SK-N-SH (cell line): Measurements from ENCODE around the gene ANO10. TPM values are rescaled to one million over a fixed set of nuclear protein-coding genes. Genes with fewer than 3 reads are reported as not detected.
"Not testable (repeated sequence)": the region's sequence is repeated elsewhere in the genome, so short reads cannot be mapped to it uniquely, and the experiment has no call there.

Experiments used
- CTCF ChIA-PET: fragments of 300-600, 350-600 bp; formaldehyde crosslinking; extraction: SDS; loops from one replicate; lab custom pipeline; 2021; lab: Yijun Ruan, JAX
- POLR2A ChIA-PET: fragments of 350-600 bp; sonication (Branson Sonifier 250); formaldehyde crosslinking; extraction: SDS; loops from one replicate; lab custom pipeline; 2020; ENCODE audit warnings: antibody characterized with exemption, inconsistent platforms; lab: Yijun Ruan, JAX
- DNase-seq: peaks from one replicate; pipeline ENCODE4 v3.0.0; 2012
- H2AFZ ChIP-seq: fragments of 200-600 bp; sonication (generic); 2 replicates; pipeline ENCODE4 v1.8.1; 2016; ENCODE audit warnings: antibody characterized with exemption, mild to moderate bottlenecking, low read depth
- H3F3A ChIP-seq: fragments of 200-600 bp; sonication (generic); replicated peaks from 2 replicates; pipeline ENCODE3; 2016; ENCODE audit warnings: antibody characterized with exemption, mild to moderate bottlenecking; ENCODE audit not compliant: insufficient read depth
- H3K27ac ChIP-seq, 2 experiments: fragments of 200-500 bp in 1 of 2; fragments of 200-600 bp in 1 of 2; sonication (Bioruptor generic) in 1 of 2; sonication (generic), shearing (Covaris generic) in 1 of 2; 2 replicates each; pipeline versions ENCODE4 v1.5.1 to v1.6.1; 2014 to 2016; ENCODE audit warnings: low read depth in 2 of 2, inconsistent platforms in 1 of 2, low read length in 1 of 2, mild to moderate bottlenecking in 1 of 2, mixed read lengths in 1 of 2
- H3K27me3 ChIP-seq: fragments of 200-600 bp; sonication (generic), shearing (Covaris generic); 2 replicates; pipeline ENCODE4 v1.6.1; 2016; ENCODE audit warnings: mixed run types; ENCODE audit not compliant: insufficient read depth
- H3K36me3 ChIP-seq, 2 experiments: fragments of 200-500 bp in 1 of 2; fragments of 200-600 bp in 1 of 2; sonication (Bioruptor generic) in 1 of 2; sonication (generic) in 1 of 2; replicated peaks in 1 of 2; 2 replicates each; pipeline versions ENCODE3 to v1.5.1; 2014 to 2016; ENCODE audit warnings: low read length in 1 of 2, mild to moderate bottlenecking in 1 of 2; ENCODE audit not compliant: insufficient read depth in 2 of 2, control insufficient read depth in 1 of 2
- H3K4me1 ChIP-seq, 2 experiments: fragments of 200-500 bp in 1 of 2; fragments of 200-600 bp in 1 of 2; sonication (Bioruptor generic) in 1 of 2; sonication (generic), shearing (Covaris generic) in 1 of 2; 2 replicates each; pipeline versions ENCODE4 v1.5.1 to v1.6.1; 2014 to 2016; ENCODE audit warnings: low read depth in 1 of 2, low read length in 1 of 2, mixed run types in 1 of 2; ENCODE audit not compliant: insufficient read depth in 2 of 2, control insufficient read depth in 1 of 2
- H3K4me2 ChIP-seq: fragments of 200-600 bp; sonication (generic), shearing (Covaris generic); 2 replicates; pipeline ENCODE4 v1.6.1; 2017; ENCODE audit warnings: mixed run types
- H3K4me3 ChIP-seq, 2 experiments: fragments of 200-500 bp in 1 of 2; fragments of 200-600 bp in 1 of 2; sonication (Bioruptor generic) in 1 of 2; sonication (generic), shearing (Covaris generic) in 1 of 2; 2 replicates each; pipeline versions ENCODE4 v1.5.1 to v1.8.1; 2014 to 2016; ENCODE audit warnings: low read depth in 2 of 2, inconsistent platforms in 1 of 2, low read length in 1 of 2, mild to moderate bottlenecking in 1 of 2, mixed read lengths in 1 of 2, moderate library complexity in 1 of 2
- H3K79me2 ChIP-seq: fragments of 200-600 bp; sonication (generic); 2 replicates; pipeline ENCODE4 v1.8.1; 2017; ENCODE audit warnings: mild to moderate bottlenecking; ENCODE audit not compliant: insufficient read depth
- H3K9ac ChIP-seq: fragments of 200-600 bp; sonication (generic); 2 replicates; pipeline ENCODE4 v1.6.1; 2017; ENCODE audit warnings: mixed run types
- H3K9me2 ChIP-seq: fragments of 200-600 bp; sonication (generic); 2 replicates; pipeline ENCODE4 v1.6.1; 2017; ENCODE audit warnings: mixed run types
- H3K9me3 ChIP-seq: fragments of 200-600 bp; sonication (generic); 2 replicates; pipeline ENCODE4 v1.6.1; 2017; ENCODE audit warnings: mixed run types, mild to moderate bottlenecking, moderate library complexity
- H4K20me1 ChIP-seq: fragments of 200-600 bp; sonication (generic); 2 replicates; pipeline ENCODE4 v1.6.1; 2017; ENCODE audit warnings: mild to moderate bottlenecking, mixed run types; ENCODE audit not compliant: insufficient read depth
- EZH2phosphoT487 ChIP-seq: fragments of 200-600 bp; sonication (generic); IDR thresholded peaks from 2 replicates; pipeline ENCODE4 v1.6.1; 2017; ENCODE audit warnings: low read depth, mixed run types, mild to moderate bottlenecking, antibody characterized with exemption, moderate library complexity, borderline replicate concordance
- FOXM1 ChIP-seq: IDR thresholded peaks from 2 replicates; pipeline ENCODE4 v1.4.0; 2012; ENCODE audit warnings: low read depth, mild to moderate bottlenecking
- GABPA ChIP-seq: IDR thresholded peaks from 2 replicates; pipeline ENCODE4 v1.4.0; 2012; ENCODE audit warnings: low read depth, mild to moderate bottlenecking
- JUND ChIP-seq: IDR thresholded peaks from 2 replicates; pipeline ENCODE4 v1.4.0; 2012
- MAX ChIP-seq: IDR thresholded peaks from 2 replicates; pipeline ENCODE4 v1.4.0; 2012; ENCODE audit warnings: low read depth
- MEF2A ChIP-seq: IDR thresholded peaks from 2 replicates; pipeline ENCODE4 v1.4.0; 2012; ENCODE audit warnings: low read depth, borderline replicate concordance
- NRF1 ChIP-seq: IDR thresholded peaks from 2 replicates; pipeline ENCODE4 v1.6.1; 2012; ENCODE audit warnings: low read depth, mild to moderate bottlenecking, low read length
- RCOR1 ChIP-seq: fragments of 150-350 bp; IDR thresholded peaks from 2 replicates; pipeline ENCODE4 v1.6.1; 2017; ENCODE audit warnings: antibody characterized with exemption, low read length
- REST ChIP-seq: IDR thresholded peaks from 2 replicates; pipeline ENCODE4 v1.6.1; 2012; ENCODE audit warnings: mild to moderate bottlenecking, low read depth, low read length, moderate library complexity
- RXRA ChIP-seq: IDR thresholded peaks from 2 replicates; pipeline ENCODE4 v1.4.0; 2012; ENCODE audit warnings: low read depth, mild to moderate bottlenecking, borderline replicate concordance
- SIN3A ChIP-seq: IDR thresholded peaks from 2 replicates; pipeline ENCODE4 v1.6.1; 2012; ENCODE audit warnings: low read depth, mild to moderate bottlenecking, low read length, moderate library complexity, borderline replicate concordance
- TAF1 ChIP-seq: IDR thresholded peaks from 2 replicates; pipeline ENCODE4 v1.6.1; 2012; ENCODE audit warnings: low read depth, mild to moderate bottlenecking, low read length, moderate library complexity, borderline replicate concordance
- TEAD4 ChIP-seq: IDR thresholded peaks from 2 replicates; pipeline ENCODE4 v1.4.0; 2012; ENCODE audit warnings: mild to moderate bottlenecking, borderline replicate concordance; ENCODE audit not compliant: insufficient read depth
- USF1 ChIP-seq: IDR thresholded peaks from 2 replicates; pipeline ENCODE4 v1.4.0; 2012; ENCODE audit warnings: low read depth, borderline replicate concordance
- WGBS: methylation state at CpG from one replicate; pipeline ENCODE4 v1.1.6; 2017; ENCODE audit warnings: low lambda C conversion rate; 5-methylcytosine and 5-hydroxymethylcytosine counted together
- polyA plus RNA-seq, 3 experiments: library from polyadenylated mRNA; depleted of rRNA; stranded (reverse); fragments of >200 nt; gene quantifications; 2 replicates each; pipeline ENCODE4 v1.2.3, GENCODE V29; 2012
- TF ChIP-seq, protein P1 (sequence below): fragments of 150-350 bp; IDR thresholded peaks from 2 replicates; pipeline ENCODE4 v1.6.1; 2017; ENCODE audit warnings: antibody characterized with exemption, low read length, low read depth, borderline replicate concordance

The ANO10 gene
- polyA plus RNA-seq, 1 of the 3 experiments (the other 2 are of a cell fraction): 16.8 TPM

DNA sequence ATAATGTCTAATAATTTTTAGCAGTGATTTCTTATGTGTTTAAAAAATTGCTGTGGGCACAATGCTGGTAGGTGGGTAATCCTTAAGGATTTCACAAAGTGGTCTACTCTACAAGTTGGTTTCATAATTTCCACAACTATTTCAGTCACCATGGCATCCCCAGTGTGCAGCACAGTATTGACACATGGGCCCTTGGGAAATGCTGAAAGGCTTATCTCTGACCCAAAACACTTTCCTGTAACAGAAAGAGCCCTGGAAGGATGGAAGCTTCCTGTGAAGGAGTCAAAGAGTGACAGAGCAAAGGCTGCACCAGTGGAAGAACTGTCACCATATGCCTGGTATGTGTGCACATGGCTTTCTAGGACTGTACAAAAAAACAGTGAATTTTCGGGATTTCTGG is 153.7 kb downstream of the ANO10 start (continued):
- TF ChIP-seq FOXM1: no peak

DNA sequence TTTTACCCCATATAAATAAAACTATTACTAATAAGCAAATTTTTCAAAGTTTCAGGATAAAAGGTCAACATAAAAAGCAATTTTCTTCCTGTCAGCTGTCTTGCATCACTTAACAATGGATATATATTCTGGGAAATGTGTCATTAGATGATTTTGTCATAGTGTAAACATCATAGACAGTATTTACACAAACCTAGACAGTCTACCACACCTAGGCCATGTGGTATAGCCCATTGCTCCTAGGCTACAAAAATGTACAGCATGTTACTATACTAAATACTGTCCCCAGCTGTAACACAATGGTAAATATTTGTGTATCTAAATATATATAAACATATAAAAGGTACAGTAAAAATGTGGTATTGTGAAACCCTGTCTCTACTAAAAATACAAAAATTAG is 156.7 kb downstream of the ANO10 start:
- ChIA-PET POLR2A (no interaction called here), CTCF (no interaction called here)

DNA sequence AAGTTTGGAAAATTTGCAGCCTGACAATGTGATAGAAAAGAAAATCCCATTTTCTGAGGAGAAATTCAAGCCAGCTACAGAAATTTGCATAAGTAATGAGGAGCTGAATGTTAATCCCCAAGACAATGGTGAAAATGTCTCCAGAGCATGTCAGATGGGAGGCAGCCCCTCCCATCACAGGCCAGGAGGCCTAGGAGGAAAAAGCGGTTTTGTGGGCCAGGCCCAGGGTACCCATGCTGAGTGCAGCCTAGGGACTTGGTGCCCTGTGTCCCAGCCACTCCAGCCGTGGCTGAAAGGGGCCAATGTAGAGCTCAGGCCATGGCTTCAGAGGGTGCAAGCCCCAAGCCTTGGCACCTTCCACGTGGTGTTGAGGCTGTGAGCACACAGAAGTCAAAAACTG is 159.2 kb downstream of the ANO10 start:
- DNase-seq, H3K4me1 ChIP-seq, H3K79me2 ChIP-seq, H3K4me2 ChIP-seq, H3K36me3 ChIP-seq, H3K9ac ChIP-seq, H3K27ac ChIP-seq, H3K27me3 ChIP-seq, H3F3A ChIP-seq, H3K9me2 ChIP-seq, H3K4me3 ChIP-seq, H4K20me1 ChIP-seq, POLR2A ChIA-PET, H2AFZ ChIP-seq, H3K9me3 ChIP-seq: not testable (repeated sequence)
- CTCF ChIA-PET: interaction anchor here (1.9 kb wide), 1 partner anchor 16 kb away, joined by 4 read pairs; no protein-coding TSS in a partner anchor
- no CpG with 5 or more reads among the region's 3 CpGs for WGBS

More for the DNA sequence above, 156.7 kb downstream of the ANO10 start:
- no peaks in the 10 kb centered on the region for H3K27me3 ChIP-seq
- no peak for TF ChIP-seq MAX
- TF ChIP-seq, all 33 proteins: peak for 0
- no peaks in the 10 kb centered on the region for H3K4me1 ChIP-seq
- H2AFZ ChIP-seq: no peak overlapping the region
- peaks cover 0 to 5% of the 10 kb centered on the region in 2 experiments for H3K36me3 ChIP-seq
- no peak overlapping the region for H3K4me3 ChIP-seq
- H3K9ac ChIP-seq: no peak overlapping the region
- H3K79me2 ChIP-seq: no peaks in the 10 kb centered on the region
- H4K20me1 ChIP-seq: no peaks in the 10 kb centered on the region
- no peak overlapping the region for H3K4me2 ChIP-seq
- no peak overlapping the region for H3K27ac ChIP-seq
- no peaks in the 10 kb centered on the region for H3K9me3 ChIP-seq
- no peak for DNase-seq
- H3F3A ChIP-seq: peaks cover 3% of the 10 kb centered on the region
- H3K9me2 ChIP-seq: no peaks in the 10 kb centered on the region

DNA sequence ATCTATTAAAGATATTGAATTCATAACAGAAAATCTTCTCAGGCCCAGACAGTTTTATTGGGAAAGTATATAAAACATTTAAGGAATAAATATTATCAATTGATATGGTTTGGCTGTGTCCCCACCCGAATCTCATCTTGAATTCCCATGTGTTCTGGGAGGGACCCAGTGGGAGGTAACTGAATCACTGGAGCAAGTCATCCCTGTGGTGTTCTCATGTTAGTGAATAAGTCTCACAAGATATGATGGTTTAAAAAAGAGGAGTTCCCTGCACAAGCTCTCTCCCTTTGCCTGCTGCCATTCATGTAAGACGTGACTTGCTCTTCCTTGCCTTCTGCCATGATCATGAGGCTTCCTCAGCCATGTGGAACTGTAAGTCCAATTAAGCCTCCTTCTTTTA is 160.5 kb downstream of the ANO10 start:
- no peaks in the 10 kb centered on the region for H3K27me3 ChIP-seq
- 87% methylated on average over 2 of the region's 2 CpGs for WGBS
- ChIA-PET CTCF (no interaction called here), POLR2A (no interaction called here)
- peaks cover 0 to 5% of the 10 kb centered on the region in 2 experiments for H3K36me3 ChIP-seq
- no peaks in the 10 kb centered on the region for H4K20me1 ChIP-seq
- no peaks in the 10 kb centered on the region for H3K79me2 ChIP-seq
- no peaks in the 10 kb centered on the region for H3K9me2 ChIP-seq
- H3K4me3 ChIP-seq: no peak overlapping the region
- no peaks in the 10 kb centered on the region for H3K9me3 ChIP-seq
- no peak overlapping the region for H3K9ac ChIP-seq
- H3K4me1 ChIP-seq: no peaks in the 10 kb centered on the region
- DNase-seq: no peak
- H3K27ac ChIP-seq: no peak overlapping the region
- no peak overlapping the region for H2AFZ ChIP-seq
- H3K4me2 ChIP-seq: no peak overlapping the region
- peaks cover 4% of the 10 kb centered on the region for H3F3A ChIP-seq
- no peak for TF ChIP-seq EZH2phosphoT487
- TF ChIP-seq GABPA: no peak
- no peak for TF ChIP-seq JUND
- TF ChIP-seq REST: no peak
- no peak for TF ChIP-seq RXRA
- TF ChIP-seq SIN3A: no peak
- no peak for TF ChIP-seq USF1
- TF ChIP-seq TEAD4: no peak
- no peak for TF ChIP-seq MEF2A
- TF ChIP-seq RCOR1: no peak
- no peak for TF ChIP-seq NRF1
- TF ChIP-seq TAF1: no peak
- no peak for TF ChIP-seq MAX
- TF ChIP-seq, protein P1, sequence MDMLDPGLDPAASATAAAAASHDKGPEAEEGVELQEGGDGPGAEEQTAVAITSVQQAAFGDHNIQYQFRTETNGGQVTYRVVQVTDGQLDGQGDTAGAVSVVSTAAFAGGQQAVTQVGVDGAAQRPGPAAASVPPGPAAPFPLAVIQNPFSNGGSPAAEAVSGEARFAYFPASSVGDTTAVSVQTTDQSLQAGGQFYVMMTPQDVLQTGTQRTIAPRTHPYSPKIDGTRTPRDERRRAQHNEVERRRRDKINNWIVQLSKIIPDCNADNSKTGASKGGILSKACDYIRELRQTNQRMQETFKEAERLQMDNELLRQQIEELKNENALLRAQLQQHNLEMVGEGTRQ: no peak
